Breast epithelium (tissue), 3 donors: ENCODE data around the gene PARG.

Experiments
- CTCF ChIP-seq, 3 donors: fragments of 450-650 bp; IDR thresholded peaks; one replicate each; pipeline ENCODE4 v1.5.1; 2016 to 2017; ENCODE audit warnings: antibody characterized with exemption in 3 of 3, mild to moderate bottlenecking in 3 of 3, moderate library complexity in 3 of 3
- POLR2A ChIP-seq: fragments of 450-650 bp; IDR thresholded peaks from one replicate; pipeline ENCODE4 v1.6.1; 2016; ENCODE audit warnings: antibody characterized with exemption, mild to moderate bottlenecking, moderate library complexity
- POLR2AphosphoS5 ChIP-seq, 3 donors: sonication (generic); formaldehyde crosslinking; IDR thresholded peaks; one replicate each; pipeline ENCODE4 v1.6.1; 2017; ENCODE audit warnings: antibody characterized with exemption in 3 of 3

GRCh38 chr10:49769692-49770091 lies 172.1 kb downstream of the PARG start:
- TF ChIP-seq CTCF (IDR thresholded peaks at IDR 0.05) (no peak), POLR2AphosphoS5 (IDR thresholded peaks at IDR 0.05) (no peak), POLR2A (no peak)
